HG02642 (cell line): ENCODE results near the gene PCYOX1L.

Experiments used
- ATAC-seq: cut with Tn5 transposase; IDR thresholded peaks from one replicate; pipeline ENCODE4 v1.9.1; 2021; ENCODE audit warnings: mild to moderate bottlenecking; ENCODE audit not compliant: unreplicated experiment, poor library complexity

Gene PCYOX1L

DNA sequence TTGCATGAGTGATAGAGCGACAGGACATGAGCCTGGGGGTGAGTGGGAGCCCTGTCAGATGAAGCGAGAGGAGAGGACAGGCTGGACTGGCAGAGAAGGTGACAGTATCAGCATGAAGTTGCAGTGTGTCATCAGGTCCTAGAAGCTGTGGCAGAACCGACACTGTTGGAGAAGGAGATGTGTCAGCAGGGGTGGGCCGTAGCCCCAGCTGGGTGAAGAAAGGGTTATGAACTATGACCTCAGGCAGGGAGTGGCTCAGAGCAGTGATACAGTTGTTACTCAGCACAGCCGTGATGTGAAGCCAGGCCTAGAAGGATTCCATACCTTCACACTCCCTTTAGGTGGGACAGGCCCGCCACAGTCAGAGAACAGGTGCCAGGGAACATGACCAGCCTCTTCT lies 7.6 kb downstream of the PCYOX1L start:
- no peak for ATAC-seq

DNA sequence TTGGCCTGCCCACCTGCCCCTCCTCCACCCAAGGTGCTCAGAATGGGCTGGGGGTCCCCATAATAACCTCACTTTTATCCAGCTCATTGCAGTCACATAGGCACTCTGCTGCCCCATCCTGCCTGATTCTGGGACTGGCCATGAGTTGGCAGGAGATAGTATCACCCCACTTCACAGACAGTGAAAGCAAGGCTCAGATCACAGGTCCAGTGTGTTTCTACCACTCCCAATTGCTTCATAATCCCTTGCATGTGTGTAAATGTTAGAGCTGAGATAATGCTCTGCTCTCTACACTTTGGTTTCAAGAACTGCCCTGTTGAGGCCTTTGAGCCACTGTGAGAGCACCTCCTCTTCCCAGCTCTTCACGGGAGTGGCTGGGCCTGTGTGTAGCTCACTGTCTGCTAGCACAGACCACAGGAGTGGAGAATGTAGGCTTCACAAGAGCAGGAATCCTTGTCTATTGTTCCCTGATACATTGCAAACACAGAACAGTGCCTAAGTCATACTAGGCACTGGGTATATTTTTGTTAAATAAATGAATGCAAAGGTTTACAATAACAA lies 8.4 kb downstream of the PCYOX1L start:
- ATAC-seq = no peak

DNA sequence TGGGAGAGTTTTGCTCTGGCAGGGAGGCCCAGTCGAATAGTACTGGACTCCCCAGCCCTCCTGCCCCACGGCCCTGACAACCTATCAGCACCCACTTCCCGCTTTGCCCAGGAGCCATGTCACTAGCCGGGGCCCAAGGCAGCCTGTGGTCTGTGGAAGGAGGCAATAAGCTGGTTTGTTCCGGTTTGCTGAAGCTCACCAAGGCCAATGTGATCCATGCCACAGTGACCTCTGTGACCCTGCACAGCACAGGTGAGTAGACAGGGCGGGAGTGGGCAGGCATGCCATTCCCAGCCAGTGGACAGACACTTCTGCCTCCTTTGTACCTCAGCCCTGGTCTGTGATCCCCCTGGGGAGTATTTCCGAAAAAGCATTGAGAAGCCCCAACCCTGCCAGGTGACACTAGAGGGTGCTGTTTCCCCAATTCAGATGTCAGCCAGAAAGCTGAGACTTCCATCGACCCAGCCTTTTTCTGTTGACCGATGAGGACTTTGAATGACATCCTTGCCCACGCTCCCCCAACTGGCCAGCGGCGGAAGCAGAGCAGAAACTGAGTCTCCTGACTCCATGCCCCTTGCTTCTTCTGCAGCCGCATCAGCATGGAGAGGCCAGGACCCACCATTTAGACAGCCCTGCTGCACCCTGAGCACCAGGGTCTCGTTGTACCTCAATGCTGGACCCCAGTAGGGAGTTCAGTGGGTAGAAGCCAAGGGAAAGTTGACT lies 9.6 kb downstream of the PCYOX1L start:
- ATAC-seq = peak; percentile 55

DNA sequence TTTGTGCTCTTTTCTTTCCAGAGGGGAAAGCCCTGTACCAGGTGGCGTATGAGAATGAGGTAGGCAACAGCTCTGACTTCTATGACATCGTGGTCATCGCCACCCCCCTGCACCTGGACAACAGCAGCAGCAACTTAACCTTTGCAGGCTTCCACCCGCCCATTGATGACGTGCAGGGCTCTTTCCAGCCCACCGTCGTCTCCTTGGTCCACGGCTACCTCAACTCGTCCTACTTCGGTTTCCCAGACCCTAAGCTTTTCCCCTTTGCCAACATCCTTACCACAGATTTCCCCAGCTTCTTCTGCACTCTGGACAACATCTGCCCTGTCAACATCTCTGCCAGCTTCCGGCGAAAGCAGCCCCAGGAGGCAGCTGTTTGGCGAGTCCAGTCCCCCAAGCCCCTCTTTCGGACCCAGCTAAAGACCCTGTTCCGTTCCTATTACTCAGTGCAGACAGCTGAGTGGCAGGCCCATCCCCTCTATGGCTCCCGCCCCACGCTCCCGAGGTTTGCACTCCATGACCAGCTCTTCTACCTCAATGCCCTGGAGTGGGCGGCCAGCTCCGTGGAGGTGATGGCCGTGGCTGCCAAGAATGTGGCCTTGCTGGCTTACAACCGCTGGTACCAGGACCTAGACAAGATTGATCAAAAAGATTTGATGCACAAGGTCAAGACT lies 10.3 kb downstream of the PCYOX1L start:
- no peak for ATAC-seq

DNA sequence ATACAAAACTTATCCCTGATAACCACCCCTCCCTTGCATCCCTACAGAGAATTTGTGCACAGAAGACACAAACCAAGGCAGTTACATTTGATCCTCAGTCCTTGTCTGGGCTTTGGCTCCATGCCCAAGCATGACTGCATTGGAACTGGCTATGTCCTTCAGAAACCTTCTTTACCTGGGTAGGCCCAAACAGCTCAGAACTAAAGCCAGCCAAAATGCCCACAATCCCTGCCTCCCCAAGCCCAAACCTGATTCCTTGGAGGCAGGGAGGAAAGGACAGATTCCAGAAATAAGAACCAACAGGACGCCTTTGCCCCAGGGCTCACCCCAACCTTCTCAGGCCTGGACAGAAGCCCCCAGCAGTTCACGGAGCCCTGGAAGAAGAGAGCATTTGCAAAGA lies 13.0 kb downstream of the PCYOX1L start:
- ATAC-seq = no peak

DNA sequence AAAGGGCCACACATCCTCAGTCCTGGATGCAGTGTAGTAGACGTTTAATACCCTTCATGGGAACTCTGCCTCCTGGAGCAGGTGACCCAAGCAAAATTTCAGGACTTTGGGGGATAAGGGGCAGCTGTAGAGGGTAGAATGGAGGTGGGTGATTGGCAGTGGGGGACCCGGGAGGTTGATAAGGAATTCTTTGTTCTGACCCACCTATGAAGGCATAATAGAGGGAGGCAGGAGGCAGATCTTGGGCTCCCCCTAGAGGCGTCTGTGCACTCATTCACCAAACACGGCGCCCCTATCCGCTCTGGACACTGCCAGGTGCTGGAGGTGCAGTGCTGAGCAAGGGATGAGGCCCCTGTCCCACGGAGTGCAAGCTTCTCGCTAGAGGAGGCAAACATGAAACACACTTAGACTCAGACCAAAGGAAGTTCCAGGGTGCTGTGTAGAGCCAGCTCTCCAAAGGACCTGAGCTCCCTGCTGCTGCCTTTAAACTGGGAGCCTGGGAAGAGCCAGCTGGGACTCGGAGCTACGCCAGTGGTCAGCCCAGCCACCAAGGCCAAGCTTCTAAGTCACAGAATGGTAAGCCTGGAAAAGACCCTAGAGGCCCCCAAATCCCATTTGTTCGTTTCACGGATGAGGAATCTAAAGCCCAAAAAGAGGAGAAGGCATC lies 13.6 kb downstream of the PCYOX1L start:
- ATAC-seq = peak; percentile 90

DNA sequence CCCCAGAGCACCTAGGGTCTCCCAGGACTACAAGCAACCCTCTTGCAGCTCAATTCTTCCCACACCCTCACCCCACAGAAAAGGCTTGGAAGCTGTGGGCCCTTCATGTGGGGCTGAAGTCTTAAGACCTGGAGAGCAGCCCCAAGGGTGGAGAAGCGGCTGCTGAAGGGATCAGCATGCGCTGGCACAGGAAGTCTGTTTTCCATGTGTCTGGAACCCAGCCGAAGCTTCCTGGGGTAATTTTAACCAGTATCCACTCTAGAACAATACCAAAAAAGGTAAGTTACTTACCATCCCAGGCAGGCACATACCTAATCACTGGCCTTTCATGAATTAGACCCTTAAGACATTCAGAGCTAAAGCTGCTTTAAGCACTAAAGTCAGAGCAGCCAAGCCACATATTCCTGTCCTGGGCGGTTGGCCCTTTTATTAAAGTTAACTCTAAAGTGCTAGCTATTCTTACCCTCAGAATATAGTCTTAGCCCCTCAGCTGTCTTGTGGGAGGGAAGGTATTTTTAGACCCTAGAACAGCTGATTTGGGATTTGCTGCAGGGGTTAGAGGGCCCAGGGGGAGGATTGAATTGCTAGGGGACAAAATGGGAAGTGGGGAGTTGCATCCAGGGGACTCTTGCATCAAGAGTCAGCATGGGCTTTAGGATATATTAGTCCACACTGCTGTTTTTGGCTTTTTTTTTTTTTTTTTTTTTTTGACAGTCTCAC lies 14.4 kb downstream of the PCYOX1L start:
- no peak for ATAC-seq

DNA sequence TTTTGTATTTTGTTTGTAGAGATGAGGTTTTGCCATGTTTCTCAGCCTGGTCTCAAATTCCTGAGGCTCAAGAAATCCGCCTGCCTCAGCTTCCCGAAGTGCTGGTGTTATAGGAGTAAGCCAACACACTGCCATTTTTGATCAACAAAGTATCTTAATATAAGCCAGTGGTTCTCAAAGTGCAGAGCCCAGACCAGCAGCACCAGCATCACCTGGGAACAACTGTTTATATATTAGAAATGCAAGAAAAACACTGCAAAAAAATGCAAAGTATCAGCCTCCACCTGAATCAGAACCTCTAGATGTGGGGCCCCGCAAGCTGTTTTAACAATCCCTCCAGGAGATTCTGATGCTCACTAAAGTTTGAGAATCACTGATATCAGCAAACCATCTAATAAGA lies 15.1 kb downstream of the PCYOX1L start:
- ATAC-seq = no peak

DNA sequence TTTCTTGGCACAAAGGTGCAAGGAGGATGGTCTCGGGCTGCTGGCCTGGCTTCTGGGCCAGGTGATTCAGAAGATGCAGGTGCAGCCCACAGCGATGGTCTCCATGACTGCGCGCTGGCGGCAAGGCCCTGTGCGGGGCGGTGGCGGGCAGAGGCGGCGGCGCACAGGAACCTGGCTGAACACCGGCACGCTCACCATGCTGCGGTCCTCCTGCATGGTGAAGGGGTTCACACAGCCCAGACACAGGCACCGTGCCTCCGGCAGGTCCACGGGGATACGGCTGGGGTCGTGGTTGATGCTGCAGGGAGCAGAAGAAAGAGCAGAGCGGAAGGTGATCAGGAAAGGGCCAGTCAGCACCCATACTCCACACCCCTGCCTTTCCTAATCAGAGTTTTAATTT lies 16.5 kb downstream of the PCYOX1L start:
- no peak for ATAC-seq

DNA sequence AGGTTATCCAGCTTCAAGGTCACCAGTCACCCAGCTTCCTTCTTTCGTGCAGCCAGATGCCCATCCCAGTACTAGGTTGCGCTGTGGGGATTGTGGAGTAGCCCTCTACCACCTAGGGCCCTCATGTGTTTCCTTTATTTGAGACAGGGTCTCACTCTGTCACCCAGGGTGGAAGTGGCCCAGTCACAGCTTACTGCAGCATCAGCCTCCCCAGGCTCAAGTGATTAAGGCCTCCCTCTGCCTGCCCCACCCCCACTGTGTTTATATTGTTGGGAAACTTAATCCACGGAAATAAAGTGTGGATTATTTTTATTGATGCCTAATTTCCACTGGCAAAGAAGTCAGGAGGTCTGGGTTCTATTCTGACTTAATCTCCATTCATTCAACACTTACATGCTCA lies 17.0 kb downstream of the PCYOX1L start:
- no peak for ATAC-seq

DNA sequence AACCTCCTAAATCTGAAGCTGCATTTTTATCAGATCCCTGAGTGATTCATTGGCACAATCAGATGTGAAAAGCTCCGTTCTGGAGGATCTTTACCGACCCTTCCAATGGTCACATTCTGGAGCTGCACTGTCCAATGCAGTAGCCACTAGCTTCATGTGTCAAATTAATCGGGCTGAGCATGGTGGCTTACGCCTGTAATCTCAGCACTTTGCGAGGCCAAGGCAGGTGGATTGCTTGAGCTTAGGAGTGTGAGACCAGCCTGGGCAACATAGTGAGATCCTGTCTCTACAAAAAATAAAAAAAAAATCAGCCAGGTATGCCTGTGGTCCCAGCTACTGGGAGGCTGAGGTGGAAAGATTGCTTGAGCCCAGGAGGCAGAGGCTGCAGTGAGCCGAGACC lies 17.6 kb downstream of the PCYOX1L start:
- ATAC-seq = no peak

DNA sequence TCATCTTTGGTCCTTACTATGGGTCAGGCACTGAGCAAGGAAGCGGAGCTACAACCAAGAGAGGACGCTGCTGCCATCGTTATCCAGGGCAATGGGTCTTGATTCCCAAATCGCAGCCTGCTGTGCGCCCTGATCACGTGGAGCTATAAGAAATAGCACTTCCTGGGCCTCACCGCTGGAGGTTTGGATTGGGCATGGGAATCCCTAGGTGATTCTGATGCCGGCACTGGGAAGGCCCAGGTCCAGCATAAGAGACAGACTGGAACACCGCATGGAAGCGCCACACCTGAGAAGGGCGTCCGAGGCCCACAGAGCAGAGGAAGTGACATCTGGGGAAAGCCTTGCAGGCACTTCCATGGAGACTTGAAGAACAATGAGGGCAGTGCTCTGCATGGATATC lies 18.3 kb downstream of the PCYOX1L start:
- no peak for ATAC-seq

DNA sequence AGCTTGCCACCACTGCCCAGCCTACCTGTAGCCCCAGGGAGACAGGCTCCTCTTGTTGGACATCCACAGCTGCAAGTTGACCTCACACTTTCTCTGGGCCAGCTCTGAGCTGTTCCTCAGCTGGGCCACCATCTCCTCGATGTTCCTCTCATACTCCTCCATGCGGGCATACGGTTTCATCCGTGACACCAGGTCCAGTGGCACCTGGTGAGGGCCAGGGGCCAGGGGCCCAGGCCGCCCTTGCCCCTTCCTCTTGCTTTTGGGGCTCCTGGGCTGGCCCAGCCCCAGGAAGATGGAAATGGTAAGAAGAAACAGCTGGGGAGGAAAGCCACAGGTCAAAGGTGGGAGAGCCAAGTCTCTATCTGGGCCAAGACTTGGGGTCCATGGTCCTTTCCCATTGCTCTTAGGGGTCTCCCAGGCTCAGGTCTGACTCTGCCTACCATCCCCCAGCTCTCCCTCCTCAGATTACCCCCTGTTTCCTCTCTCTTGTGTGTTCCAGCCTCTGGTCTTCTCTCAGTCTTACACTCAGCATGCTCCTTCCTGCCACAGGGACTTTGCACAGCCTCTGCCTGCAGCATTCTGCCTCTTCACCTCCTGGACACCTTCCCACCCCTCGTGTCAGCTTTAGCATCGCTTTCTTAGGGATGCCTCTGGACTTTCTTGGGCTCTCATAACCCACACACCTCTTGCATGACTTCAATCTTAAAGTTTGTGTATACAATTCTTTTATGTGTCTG lies 19.0 kb downstream of the PCYOX1L start:
- no peak for ATAC-seq

DNA sequence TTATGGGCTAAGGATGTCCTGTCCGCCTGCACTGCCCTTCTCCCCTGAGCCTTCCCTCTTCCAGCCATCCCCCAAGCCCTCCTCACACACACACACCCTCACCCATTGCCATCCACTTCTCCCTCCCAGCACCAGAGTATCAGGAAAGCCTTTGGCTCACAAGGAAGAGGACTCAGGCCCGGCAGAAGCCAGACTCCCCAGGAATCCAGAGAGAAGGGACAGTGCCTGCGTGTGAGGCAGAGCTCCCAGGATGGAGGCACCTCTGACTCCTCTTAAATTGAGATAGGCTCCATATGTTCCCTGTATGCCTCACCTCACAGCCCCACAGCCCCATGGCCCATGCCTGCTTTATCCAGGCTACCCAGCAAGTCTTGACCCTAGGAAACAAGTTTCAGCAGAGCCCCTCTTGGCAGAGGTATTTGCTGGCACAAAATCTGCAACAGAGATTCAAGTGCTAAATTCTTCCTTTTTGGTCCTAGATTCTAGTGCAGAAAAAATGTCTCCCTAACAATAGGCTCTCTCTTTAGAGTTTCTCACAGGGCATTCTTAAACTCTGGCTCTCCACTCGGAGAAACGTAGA lies 20.5 kb downstream of the PCYOX1L start:
- ATAC-seq = no peak

DNA sequence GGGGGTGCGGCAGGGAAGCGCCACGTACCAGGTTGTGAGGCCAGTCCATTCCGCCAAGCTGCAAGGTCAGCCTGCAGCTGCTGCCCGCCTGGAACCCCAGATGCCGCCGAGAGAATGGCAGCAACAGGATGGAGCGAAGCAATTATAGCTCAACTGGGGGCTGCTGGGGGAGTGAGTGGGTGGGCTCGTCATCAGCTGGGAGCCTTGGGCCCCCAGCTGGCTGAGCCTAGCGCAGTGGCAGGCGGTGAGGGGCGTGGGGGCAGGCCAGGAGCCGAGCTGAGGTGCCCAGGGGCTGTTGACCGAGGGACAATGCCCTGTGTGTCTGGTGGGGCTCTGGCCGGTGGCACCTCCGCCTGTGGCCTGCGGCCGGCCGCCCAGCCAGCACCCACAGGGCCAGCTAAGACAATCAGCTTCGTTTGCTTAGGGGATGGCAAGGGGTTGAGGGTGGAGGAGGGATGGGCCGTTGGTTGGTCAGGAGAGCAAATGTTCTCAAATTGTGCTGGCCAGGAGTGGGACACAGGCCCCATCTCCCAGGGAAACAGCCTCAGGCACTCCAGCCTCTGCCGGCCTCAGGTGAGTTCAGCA lies 21.4 kb downstream of the PCYOX1L start, which contains the start of gene IL17B:
Gene IL17B (minus strand): TSS at position 116 of the 585 bp plus-strand sequence. CDS start 67 bp downstream, at position 49.
- no peak for ATAC-seq

DNA sequence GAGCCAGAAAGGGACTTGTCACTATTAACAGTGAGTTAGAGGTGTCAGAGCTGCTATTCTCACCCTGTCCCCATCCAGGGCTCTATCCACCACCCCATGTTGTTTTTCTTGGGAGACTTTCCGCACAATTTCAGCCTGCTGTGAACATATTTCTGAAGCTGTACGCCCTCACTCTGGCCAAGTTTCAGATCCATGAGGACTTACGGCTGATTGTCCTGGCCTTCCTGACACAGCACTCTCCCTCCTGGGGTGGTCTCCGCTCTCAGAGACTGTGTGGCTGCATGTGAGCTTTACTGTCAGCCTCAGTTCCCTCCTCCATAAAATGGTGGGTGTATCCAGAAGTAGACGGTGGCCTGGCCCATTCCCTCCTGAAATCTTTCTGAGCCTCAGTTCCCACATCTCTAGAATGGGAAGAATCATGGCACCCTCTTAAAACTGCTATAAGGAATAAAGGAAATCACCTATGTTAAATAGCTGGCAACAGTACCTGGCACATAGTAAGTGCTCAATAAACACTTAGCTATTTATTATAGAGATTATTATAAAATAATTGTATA lies 22.1 kb downstream of the PCYOX1L start:
- no peak for ATAC-seq

DNA sequence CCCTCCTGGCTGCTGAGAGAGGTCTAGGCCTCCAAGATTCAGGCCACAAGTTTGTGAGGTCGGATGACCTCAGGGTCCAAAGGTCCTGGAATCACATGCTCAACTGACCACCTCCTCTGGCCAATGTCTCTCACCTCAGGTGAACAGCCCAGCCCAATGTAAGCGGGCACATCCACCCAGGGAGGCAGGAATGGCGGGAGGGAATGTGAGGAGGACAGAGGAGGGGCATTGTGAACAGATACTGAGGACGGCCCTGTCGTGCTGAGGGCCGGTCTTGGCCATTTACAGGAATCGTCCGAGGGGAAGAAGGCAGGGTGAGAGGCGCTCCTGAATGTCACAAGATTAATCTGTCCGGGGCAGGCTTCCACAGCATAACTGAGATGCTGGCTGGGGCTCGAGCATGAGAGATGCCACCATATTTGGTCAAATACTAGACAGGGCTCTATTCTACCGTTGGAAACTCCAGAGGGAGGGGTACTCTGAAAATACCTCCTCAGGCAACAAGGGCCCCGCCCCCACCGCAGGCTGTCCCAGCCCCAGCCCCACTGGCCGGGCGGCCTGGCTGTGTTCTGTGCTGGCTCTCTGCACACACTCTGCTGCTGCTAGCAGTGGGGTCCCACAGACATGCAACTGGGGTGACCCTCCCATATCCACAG lies 22.7 kb downstream of the PCYOX1L start:
- no peak for ATAC-seq

DNA sequence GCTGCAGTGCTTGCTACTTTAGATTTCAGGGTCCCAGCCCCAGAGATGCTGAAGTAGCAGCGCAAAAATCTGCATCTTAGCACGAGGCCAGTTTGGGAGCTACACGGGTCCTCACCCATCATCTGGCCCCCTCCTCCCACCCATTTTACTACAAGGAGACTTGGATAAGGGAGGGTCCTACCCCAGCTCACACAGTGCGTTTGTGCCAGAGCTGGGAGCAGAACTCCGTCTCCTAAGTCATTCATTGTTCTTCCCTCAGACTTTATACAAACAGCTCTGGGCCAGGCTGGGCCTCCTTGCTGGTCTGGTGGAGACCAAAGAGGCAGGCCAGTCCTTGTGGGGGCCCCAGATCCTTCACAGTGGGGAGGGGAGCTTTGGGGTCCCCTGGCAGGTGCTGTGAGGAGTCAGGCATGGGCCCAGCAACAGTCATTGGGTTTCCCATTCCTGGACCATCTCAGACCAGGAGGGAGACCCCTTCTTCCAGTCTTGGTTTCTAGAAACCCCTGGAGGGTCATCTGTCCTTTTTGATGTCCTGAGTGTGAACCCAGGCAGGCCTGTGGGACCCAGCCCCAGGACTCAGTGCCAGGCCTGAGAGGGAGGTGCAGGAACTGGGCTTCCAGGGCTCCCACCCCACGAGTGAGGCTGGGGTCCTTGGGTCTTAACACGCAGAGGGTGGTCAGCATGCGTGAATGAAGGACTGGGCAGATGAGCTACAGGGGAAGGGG lies 23.6 kb downstream of the PCYOX1L start:
- ATAC-seq = no peak
